SHP77 (cell line): Measurements from ENCODE around the gene DCST1.
A peak's percentile ranks its signal among the peaks of the same experiment; 100 is the strongest.

Experiments used
- DNase-seq, 2 experiments: peaks; one replicate each; lab custom pipeline; 2025; lab: John Stamatoyannopoulos, UW

The DCST1 gene

GRCh38 chr1:155012776-155013602, 20.6 kb upstream of the DCST1 start:
- no peak for DNase-seq

GRCh38 chr1:155013632-155014031, 20.0 kb upstream of the DCST1 start:
- DNase-seq = no peak

GRCh38 chr1:155014709-155015508, 18.7 kb upstream of the DCST1 start:
- DNase-seq = no peak

GRCh38 chr1:155015527-155016230, 17.9 kb upstream of the DCST1 start:
- DNase-seq = no peak

- DNase-seq = no peak
These were observed 17.3 kb upstream of the DCST1 start for GRCh38 chr1:155016231-155016831.

GRCh38 chr1:155017041-155017945, 16.3 kb upstream of the DCST1 start:
- peak; percentile 90 to 92 for DNase-seq

- DNase-seq = no peak
These were observed 15.7 kb upstream of the DCST1 start for GRCh38 chr1:155017946-155018316.

GRCh38 chr1:155018617-155019348, 14.8 kb upstream of the DCST1 start:
- no peak for DNase-seq

GRCh38 chr1:155019377-155020245, 14.0 kb upstream of the DCST1 start:
- peak in 1 of 2 experiments; percentile 24 for DNase-seq

GRCh38 chr1:155022136-155022926, 11.3 kb upstream of the DCST1 start:
- DNase-seq = no peak

- peak in 1 of 2 experiments; percentile 31 for DNase-seq
These were observed 10.7 kb upstream of the DCST1 start for GRCh38 chr1:155022927-155023236.

- DNase-seq = no peak
These were observed 10.0 kb upstream of the DCST1 start for GRCh38 chr1:155023627-155024026.

GRCh38 chr1:155024315-155024714, 9.3 kb upstream of the DCST1 start:
- DNase-seq = no peak

- DNase-seq = no peak
These were observed 7.5 kb upstream of the DCST1 start for GRCh38 chr1:155026154-155026553.

- DNase-seq = no peak
These were observed 7.0 kb upstream of the DCST1 start for GRCh38 chr1:155026588-155026987.

GRCh38 chr1:155029513-155030242, 3.9 kb upstream of the DCST1 start:
- no peak for DNase-seq

GRCh38 chr1:155030243-155030795, 3.3 kb upstream of the DCST1 start:
- DNase-seq = no peak

- DNase-seq = no peak
These were observed 2.7 kb upstream of the DCST1 start for GRCh38 chr1:155030899-155031298.
